ENCODE data around the gene FAM117B.
"Not testable (repeated sequence)": the region's sequence is repeated elsewhere in the genome, so short reads cannot be mapped to it uniquely, and the experiment has no call there.

FAM117B gene

GRCh38 chr2:202638721-202639120 is 4.0 kb downstream of the FAM117B start:
- DNase-seq (ENCODE audit: low read depth), result no peak

GRCh38 chr2:202639231-202639630 is 4.5 kb downstream of the FAM117B start:
- no peak for DNase-seq (ENCODE audit: low read depth)

GRCh38 chr2:202642567-202642966 is 7.8 kb downstream of the FAM117B start:
- DNase-seq (ENCODE audit: low read depth), result no peak

GRCh38 chr2:202643012-202643858 is 8.5 kb downstream of the FAM117B start:
- DNase-seq (ENCODE audit: low read depth), result no peak

- DNase-seq (ENCODE audit: low read depth), result no peak
These were observed 17.4 kb downstream of the FAM117B start for GRCh38 chr2:202652119-202652518.

GRCh38 chr2:202653890-202654289 is 19.1 kb downstream of the FAM117B start:
- no peak for DNase-seq (ENCODE audit: low read depth)

- DNase-seq (ENCODE audit: low read depth), result no peak
These were observed 23.1 kb downstream of the FAM117B start for GRCh38 chr2:202657876-202658275.

- no peak for DNase-seq (ENCODE audit: low read depth)
These were observed 26.0 kb downstream of the FAM117B start for GRCh38 chr2:202660796-202661195.

GRCh38 chr2:202669841-202670240 is 35.1 kb downstream of the FAM117B start:
- no peak for DNase-seq (ENCODE audit: low read depth)

- no peak for DNase-seq (ENCODE audit: low read depth)
These were observed 36.7 kb downstream of the FAM117B start for GRCh38 chr2:202671317-202672035.

GRCh38 chr2:202675097-202675496 is 40.3 kb downstream of the FAM117B start:
- not testable (repeated sequence) for DNase-seq (ENCODE audit: low read depth)

GRCh38 chr2:202679980-202680379 is 45.2 kb downstream of the FAM117B start:
- no peak for DNase-seq (ENCODE audit: low read depth)

- DNase-seq (ENCODE audit: low read depth), result no peak
These were observed 45.7 kb downstream of the FAM117B start for GRCh38 chr2:202680512-202680911.

- DNase-seq (ENCODE audit: low read depth), result no peak
These were observed 47.0 kb downstream of the FAM117B start for GRCh38 chr2:202681688-202682205.

- no peak for DNase-seq (ENCODE audit: low read depth)
These were observed 47.5 kb downstream of the FAM117B start for GRCh38 chr2:202682274-202682673.

- no peak for DNase-seq (ENCODE audit: low read depth)
These were observed 52.5 kb downstream of the FAM117B start for GRCh38 chr2:202687276-202687675.

GRCh38 chr2:202689459-202689858 is 54.7 kb downstream of the FAM117B start:
- DNase-seq (ENCODE audit: low read depth), result no peak

GRCh38 chr2:202689898-202690297 is 55.1 kb downstream of the FAM117B start:
- no peak for DNase-seq (ENCODE audit: low read depth)

- DNase-seq (ENCODE audit: low read depth), result no peak
These were observed 55.6 kb downstream of the FAM117B start for GRCh38 chr2:202690321-202690900.

- DNase-seq (ENCODE audit: low read depth), result no peak
These were observed 58.7 kb downstream of the FAM117B start for GRCh38 chr2:202693503-202693902.

- no peak for DNase-seq (ENCODE audit: low read depth)
These were observed 60.4 kb downstream of the FAM117B start for GRCh38 chr2:202695166-202695565.

GRCh38 chr2:202700075-202700901 is 65.5 kb downstream of the FAM117B start:
- DNase-seq (ENCODE audit: low read depth), result no peak
